HG02970 (cell line): ENCODE results near the gene PRR33.

Experiments used
- ATAC-seq: cut with Tn5 transposase; IDR thresholded peaks from one replicate; pipeline ENCODE4 v1.9.1; 2021; ENCODE audit warnings: mild to moderate bottlenecking, moderate library complexity, moderate number of reproducible peaks; ENCODE audit not compliant: unreplicated experiment, low FRiP score

PRR33 gene

GRCh38 chr11:1839924-1840779 lies 51.5 kb downstream of the PRR33 start:
- no peak for ATAC-seq

DNA sequence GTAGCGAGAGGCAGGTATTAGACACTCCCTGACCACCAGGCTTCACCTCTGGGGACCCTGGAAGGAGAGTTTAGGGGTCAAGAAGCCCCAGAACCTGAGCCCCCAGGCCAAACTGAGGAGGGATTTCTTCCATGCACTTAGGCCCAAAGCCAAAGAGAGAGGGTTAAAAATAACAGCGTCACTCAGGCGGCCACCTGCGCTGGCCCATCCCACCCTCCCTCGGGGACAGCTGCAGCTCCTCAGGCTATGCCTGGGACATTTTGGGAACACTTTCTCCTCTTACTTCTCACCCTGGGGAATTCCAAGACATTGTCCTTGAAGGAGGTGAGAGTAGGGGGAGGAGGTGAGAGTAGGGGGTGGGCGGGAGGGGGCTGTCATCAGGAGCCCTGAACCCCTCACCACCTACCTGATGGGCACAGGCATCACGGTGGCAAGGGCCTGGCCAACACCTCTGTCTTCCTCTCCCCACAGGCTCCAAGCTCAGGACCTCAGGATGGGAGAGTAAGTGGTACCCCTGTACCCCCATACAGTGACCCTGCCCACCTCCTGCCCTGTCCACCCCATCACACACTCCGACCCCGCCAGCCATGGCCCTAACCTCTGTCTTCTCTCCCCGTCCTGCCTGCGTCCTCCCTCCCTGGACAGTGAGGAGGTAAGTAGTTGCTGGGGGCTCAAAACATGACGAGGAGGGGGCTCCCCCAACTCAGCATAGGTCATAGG lies 52.3 kb downstream of the PRR33 start:
- ATAC-seq, result no peak

- no peak for ATAC-seq
These were observed 53.1 kb downstream of the PRR33 start, which contains the start of gene TNNI2 for GRCh38 chr11:1838426-1839144. Gene TNNI2 (plus strand): TSS chr11:1838981. CDS start chr11:1839697, 716 bp downstream.
